H1 (cell line): Measurements from ENCODE around the gene LUZP1. TPM values are rescaled to one million over a fixed set of nuclear protein-coding genes. Genes with fewer than 3 reads are reported as not detected.

Experiments used
- E2F6 ChIP-seq: IDR thresholded peaks from 2 replicates; pipeline ENCODE4 v1.6.1; 2012; ENCODE audit warnings: inconsistent platforms
- KDM1A ChIP-seq: fragments of 200-600, 300-600 bp; sonication (generic); IDR thresholded peaks from 2 replicates; pipeline ENCODE4 v1.7.1; 2016; ENCODE audit warnings: mild to moderate bottlenecking, low read length, borderline replicate concordance
- USF2 ChIP-seq: IDR thresholded peaks from 2 replicates; pipeline ENCODE4 v1.6.1; 2011; ENCODE audit warnings: low read length, improper control_type of control experiment
- polyA plus RNA-seq, 7 experiments: library from polyadenylated mRNA; depleted of rRNA in 3 of 7; stranded (reverse) in 5 of 7; unstranded in 2 of 7; fragments of >200 nt in 5 of 7; fragments of 200-250 nt in 2 of 7; gene quantifications; 1 replicate in 5 of 7; 2 replicates in 1 of 7; 4 replicates in 1 of 7; pipeline versions ENCODE4 v1.2.1 to v1.2.3, GENCODE V29; 2011 to 2013; ENCODE audit warnings: missing spikeins in 2 of 7, mixed read lengths in 2 of 7
- total RNA-seq: library from RNA; stranded (reverse); fragmentation: NEBNext Ultra II Directional; extraction: Animal tissue kit (Norgen Biotek cat#: 25700); gene quantifications from 2 replicates; pipeline ENCODE4 v1.2.1, GENCODE V29; 2021

The LUZP1 gene
- total and polyA plus RNA-seq, 2 of the 8 experiments (the other 6 are each of a cell fraction or from before 2014, with no cell fraction given): 14.0 to 60.5 TPM

- TF ChIP-seq E2F6: no peak
- TF ChIP-seq KDM1A: 0 out of 2 replicates have a peak, but pooled peaks have one; percentile 18
- no peak for TF ChIP-seq USF2
Measured at GRCh38 chr1:23167353-23168078, 1.1 kb downstream of the LUZP1 start (continued).
